ENCODE results near the gene QRICH1. TPM values are rescaled to one million over a fixed set of nuclear protein-coding genes. Genes with fewer than 3 reads are reported as not detected.

Gene QRICH1
- total RNA-seq (63.0 TPM), polyA plus RNA-seq (40.7 TPM)

- Histone ChIP-seq H3K27ac (ENCODE audit: low read depth) (peak within 1 kb of the TSS; percentile 96), H3K4me3 (ENCODE audit: low read depth, low read length) (peak within 1 kb of the TSS; percentile 76), H3K4me1 (ENCODE audit: insufficient read depth) (no peaks in the 10 kb centered on the region), H3K36me3 (ENCODE audit: insufficient read depth) (no peaks in the 10 kb centered on the region)
- DNase-seq (ENCODE audit: extremely low spot score), result peak; percentile 98
- WGBS, result under 1% methylated on average over 65 of the region's 65 CpGs
Measured at GRCh38 chr3:49093853-49094767, at the start of gene QRICH1. QRICH1 (minus strand) TSS chr3:49094071; CDS start chr3:49077017, 17,054 bp downstream.

- DNase-seq (ENCODE audit: extremely low spot score), result no peak
- Histone ChIP-seq H3K36me3 (ENCODE audit: insufficient read depth) (no peaks in the 10 kb centered on the region), H3K4me1 (ENCODE audit: insufficient read depth) (no peaks in the 10 kb centered on the region), H3K4me3 (ENCODE audit: low read depth, low read length) (no peak overlapping the region), H3K27ac (ENCODE audit: low read depth) (no peak overlapping the region)
- 73% methylated on average over 3 of the region's 3 CpGs for WGBS
Measured at GRCh38 chr3:49140080-49140479, 46.2 kb upstream of the QRICH1 start.

- H3K36me3 ChIP-seq (ENCODE audit: insufficient read depth), result no peaks in the 10 kb centered on the region
- H3K4me3 ChIP-seq (ENCODE audit: low read depth, low read length), result no peak overlapping the region
- no peaks in the 10 kb centered on the region for H3K4me1 ChIP-seq (ENCODE audit: insufficient read depth)
- 79% methylated on average over 4 of the region's 4 CpGs for WGBS
- DNase-seq (ENCODE audit: extremely low spot score), result no peak
- H3K27ac ChIP-seq (ENCODE audit: low read depth), result no peak overlapping the region
Measured at GRCh38 chr3:49135499-49135898, 41.6 kb upstream of the QRICH1 start.

GRCh38 chr3:49134471-49135265, 40.8 kb upstream of the QRICH1 start:
- no peak overlapping the region for H3K4me3 ChIP-seq (ENCODE audit: low read depth, low read length)
- DNase-seq (ENCODE audit: extremely low spot score), result no peak
- 60% methylated on average over 3 of the region's 3 CpGs for WGBS
- no peaks in the 10 kb centered on the region for H3K36me3 ChIP-seq (ENCODE audit: insufficient read depth)
- no peak overlapping the region for H3K27ac ChIP-seq (ENCODE audit: low read depth)
- H3K4me1 ChIP-seq (ENCODE audit: insufficient read depth), result no peaks in the 10 kb centered on the region

- WGBS, result 4% methylated on average over 30 of the region's 30 CpGs
- H3K4me1 ChIP-seq (ENCODE audit: insufficient read depth), result no peaks in the 10 kb centered on the region
Measured at GRCh38 chr3:49133226-49133951, 39.5 kb upstream of the QRICH1 start.

GRCh38 chr3:49132437-49133225, 38.8 kb upstream of the QRICH1 start, which contains the start of gene LAMB2:
LAMB2 (minus strand) TSS chr3:49133050; CDS start chr3:49132867, 183 bp downstream.
- Histone ChIP-seq H3K27ac (ENCODE audit: low read depth) (peak within 1 kb of the TSS; percentile 86), H3K4me1 (ENCODE audit: insufficient read depth) (no peaks in the 10 kb centered on the region), H3K4me3 (ENCODE audit: low read depth, low read length) (peak within 1 kb of the TSS; percentile 52), H3K36me3 (ENCODE audit: insufficient read depth) (no peaks in the 10 kb centered on the region)
- peak; percentile 45 for DNase-seq (ENCODE audit: extremely low spot score)
- WGBS, result 5% methylated on average over 28 of the region's 28 CpGs

More at GRCh38 chr3:49133226-49133951, 39.5 kb upstream of the QRICH1 start:
- peak; percentile 78 for DNase-seq (ENCODE audit: extremely low spot score)
- peak overlapping the region; percentile 86 for H3K27ac ChIP-seq (ENCODE audit: low read depth)
- no peaks in the 10 kb centered on the region for H3K36me3 ChIP-seq (ENCODE audit: insufficient read depth)
- H3K4me3 ChIP-seq (ENCODE audit: low read depth, low read length), result peak overlapping the region; percentile 52

- H3K4me1 ChIP-seq (ENCODE audit: insufficient read depth), result no peaks in the 10 kb centered on the region
- no peaks in the 10 kb centered on the region for H3K36me3 ChIP-seq (ENCODE audit: insufficient read depth)
- no peak for DNase-seq (ENCODE audit: extremely low spot score)
- WGBS, result 37% methylated on average over 9 of the region's 9 CpGs
- peak overlapping the region; percentile 52 for H3K4me3 ChIP-seq (ENCODE audit: low read depth, low read length)
- H3K27ac ChIP-seq (ENCODE audit: low read depth), result no peak overlapping the region
Measured at GRCh38 chr3:49132073-49132436, 38.2 kb upstream of the QRICH1 start.

GRCh38 chr3:49131576-49131975, 37.7 kb upstream of the QRICH1 start:
- no peaks in the 10 kb centered on the region for H3K4me1 ChIP-seq (ENCODE audit: insufficient read depth)
- DNase-seq (ENCODE audit: extremely low spot score), result no peak
- peak overlapping the region; percentile 52 for H3K4me3 ChIP-seq (ENCODE audit: low read depth, low read length)
- H3K27ac ChIP-seq (ENCODE audit: low read depth), result no peak overlapping the region
- H3K36me3 ChIP-seq (ENCODE audit: insufficient read depth), result no peaks in the 10 kb centered on the region
- 85% methylated on average over 6 of the region's 6 CpGs for WGBS

- Histone ChIP-seq H3K4me3 (ENCODE audit: low read depth, low read length) (no peak overlapping the region), H3K27ac (ENCODE audit: low read depth) (no peak overlapping the region), H3K4me1 (ENCODE audit: insufficient read depth) (no peaks in the 10 kb centered on the region), H3K36me3 (ENCODE audit: insufficient read depth) (no peaks in the 10 kb centered on the region)
- no peak for DNase-seq (ENCODE audit: extremely low spot score)
- 75% methylated on average over 12 of the region's 12 CpGs for WGBS
Measured at GRCh38 chr3:49131040-49131439, 37.2 kb upstream of the QRICH1 start.

- H3K27ac ChIP-seq (ENCODE audit: low read depth), result no peak overlapping the region
- H3K4me1 ChIP-seq (ENCODE audit: insufficient read depth), result no peaks in the 10 kb centered on the region
- H3K36me3 ChIP-seq (ENCODE audit: insufficient read depth), result peaks cover 2% of the 10 kb centered on the region
- DNase-seq (ENCODE audit: extremely low spot score), result no peak
- WGBS, result 80% methylated on average over 14 of the region's 14 CpGs
- H3K4me3 ChIP-seq (ENCODE audit: low read depth, low read length), result no peak overlapping the region
Measured at GRCh38 chr3:49124991-49125670, 31.3 kb upstream of the QRICH1 start.

GRCh38 chr3:49124203-49124602, 30.3 kb upstream of the QRICH1 start:
- H3K36me3 ChIP-seq (ENCODE audit: insufficient read depth), result peaks cover 2% of the 10 kb centered on the region
- no peak overlapping the region for H3K27ac ChIP-seq (ENCODE audit: low read depth)
- 88% methylated on average over 7 of the region's 7 CpGs for WGBS
- H3K4me3 ChIP-seq (ENCODE audit: low read depth, low read length), result no peak overlapping the region
- no peak for DNase-seq (ENCODE audit: extremely low spot score)
- H3K4me1 ChIP-seq (ENCODE audit: insufficient read depth), result no peaks in the 10 kb centered on the region

- H3K4me1 ChIP-seq (ENCODE audit: insufficient read depth), result no peaks in the 10 kb centered on the region
- H3K27ac ChIP-seq (ENCODE audit: low read depth), result no peak overlapping the region
- WGBS, result 94% methylated on average over 17 of the region's 17 CpGs
- H3K36me3 ChIP-seq (ENCODE audit: insufficient read depth), result peaks cover 2% of the 10 kb centered on the region
- DNase-seq (ENCODE audit: extremely low spot score), result no peak
- no peak overlapping the region for H3K4me3 ChIP-seq (ENCODE audit: low read depth, low read length)
Measured at GRCh38 chr3:49123687-49124086, 29.8 kb upstream of the QRICH1 start.

Measured in urinary bladder (tissue), 4 donors.